Mucosa of rectum (tissue), 2 donors: ENCODE data around the gene SCMH1.

Experiments used
- H3K27ac ChIP-seq, 2 donors: one replicate each; pipeline ENCODE4 v1.7.0; 2013; ENCODE audit warnings: inconsistent platforms in 2 of 2, low read depth in 2 of 2, low read length in 2 of 2
- H3K27me3 ChIP-seq, 2 donors: one replicate each; pipeline ENCODE4 v1.7.0; 2013; ENCODE audit warnings: low read length in 2 of 2; ENCODE audit not compliant: control insufficient read depth in 2 of 2, insufficient read depth in 2 of 2
- H3K36me3 ChIP-seq, 2 donors: one replicate each; pipeline ENCODE4 v1.7.0; 2013; ENCODE audit warnings: low read length in 2 of 2; ENCODE audit not compliant: control insufficient read depth in 2 of 2, insufficient read depth in 2 of 2
- H3K4me1 ChIP-seq, 2 donors: one replicate each; pipeline ENCODE4 v1.7.0; 2013; ENCODE audit warnings: low read length in 2 of 2, mild to moderate bottlenecking in 1 of 2; ENCODE audit not compliant: control insufficient read depth in 2 of 2, insufficient read depth in 2 of 2
- H3K4me3 ChIP-seq, 2 donors: one replicate each; pipeline ENCODE4 v1.7.0; 2013; ENCODE audit warnings: low read length in 2 of 2
- H3K9ac ChIP-seq, 2 donors: one replicate each; pipeline ENCODE4 v1.7.0; 2013; ENCODE audit warnings: low read length in 2 of 2, low read depth in 1 of 2, mild to moderate bottlenecking in 1 of 2
- H3K9me3 ChIP-seq, 2 donors: one replicate each; pipeline ENCODE4 v1.7.0; 2013; ENCODE audit warnings: low read length in 2 of 2; ENCODE audit not compliant: control insufficient read depth in 2 of 2
- donor health status: healthy.
- donor health status: Normal muscosa, but diverticular disease.

Gene SCMH1

GRCh38 chr1:41003127-41003639 is 238.9 kb downstream of the SCMH1 start:
- no peak overlapping the region for H3K9ac ChIP-seq
- peak overlapping the region in 1 of 2 donors; percentile 10 for H3K27ac ChIP-seq
- H3K27me3 ChIP-seq: no peaks in the 10 kb centered on the region
- H3K4me3 ChIP-seq: no peak overlapping the region
- no peaks in the 10 kb centered on the region for H3K9me3 ChIP-seq
- H3K4me1 ChIP-seq: peaks cover 6 to 9% of the 10 kb centered on the region in 2 donors
- H3K36me3 ChIP-seq: peaks cover 23 to 30% of the 10 kb centered on the region in 2 donors

- Histone ChIP-seq H3K9ac (no peak overlapping the region), H3K4me3 (no peak overlapping the region), H3K4me1 (peaks cover 6% of the 10 kb centered on the region in 2 donors), H3K27ac (no peak overlapping the region), H3K9me3 (no peaks in the 10 kb centered on the region), H3K36me3 (peaks cover 28 to 34% of the 10 kb centered on the region in 2 donors), H3K27me3 (no peaks in the 10 kb centered on the region)
Observed at GRCh38 chr1:40998668-40999067, 243.4 kb downstream of the SCMH1 start.

DNA sequence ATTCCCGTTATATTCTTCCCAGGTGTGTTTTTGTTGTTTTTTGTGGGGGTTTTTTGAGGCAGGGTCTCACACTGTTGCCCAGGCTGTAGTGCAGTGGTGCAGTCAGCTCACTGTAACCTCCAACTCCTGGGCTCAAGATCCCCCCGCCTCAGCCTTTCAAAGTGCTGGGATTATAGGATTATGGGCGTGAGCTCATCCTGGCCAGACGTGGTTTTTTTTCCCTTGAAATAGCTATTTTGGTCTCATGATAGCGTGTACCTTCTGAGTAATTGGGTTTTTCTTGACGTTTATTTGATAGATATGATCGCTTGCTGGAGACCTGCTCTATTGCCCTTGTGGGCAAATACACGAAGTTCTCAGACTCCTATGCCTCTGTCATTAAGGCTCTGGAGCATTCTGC is 245.0 kb downstream of the SCMH1 start:
- Histone ChIP-seq H3K4me1 (no peaks in the 10 kb centered on the region), H3K9me3 (no peaks in the 10 kb centered on the region), H3K9ac (no peak overlapping the region), H3K27ac (no peak overlapping the region), H3K4me3 (no peak overlapping the region), H3K36me3 (peaks cover 29 to 38% of the 10 kb centered on the region in 2 donors), H3K27me3 (no peaks in the 10 kb centered on the region)

- no peaks in the 10 kb centered on the region for H3K9me3 ChIP-seq
- H3K27ac ChIP-seq: no peak overlapping the region
- no peak overlapping the region for H3K9ac ChIP-seq
- H3K4me1 ChIP-seq: no peaks in the 10 kb centered on the region
- H3K36me3 ChIP-seq: peaks cover 37 to 40% of the 10 kb centered on the region in 2 donors
- no peaks in the 10 kb centered on the region for H3K27me3 ChIP-seq
- H3K4me3 ChIP-seq: no peak overlapping the region
Observed at GRCh38 chr1:40989066-40989465, 253.0 kb downstream of the SCMH1 start.

- Histone ChIP-seq H3K9me3 (no peaks in the 10 kb centered on the region), H3K36me3 (peaks cover 37 to 40% of the 10 kb centered on the region in 2 donors), H3K4me3 (no peak overlapping the region), H3K9ac (no peak overlapping the region), H3K4me1 (no peaks in the 10 kb centered on the region), H3K27me3 (no peaks in the 10 kb centered on the region), H3K27ac (no peak overlapping the region)
Observed at GRCh38 chr1:40988280-40988679, 253.8 kb downstream of the SCMH1 start.

DNA sequence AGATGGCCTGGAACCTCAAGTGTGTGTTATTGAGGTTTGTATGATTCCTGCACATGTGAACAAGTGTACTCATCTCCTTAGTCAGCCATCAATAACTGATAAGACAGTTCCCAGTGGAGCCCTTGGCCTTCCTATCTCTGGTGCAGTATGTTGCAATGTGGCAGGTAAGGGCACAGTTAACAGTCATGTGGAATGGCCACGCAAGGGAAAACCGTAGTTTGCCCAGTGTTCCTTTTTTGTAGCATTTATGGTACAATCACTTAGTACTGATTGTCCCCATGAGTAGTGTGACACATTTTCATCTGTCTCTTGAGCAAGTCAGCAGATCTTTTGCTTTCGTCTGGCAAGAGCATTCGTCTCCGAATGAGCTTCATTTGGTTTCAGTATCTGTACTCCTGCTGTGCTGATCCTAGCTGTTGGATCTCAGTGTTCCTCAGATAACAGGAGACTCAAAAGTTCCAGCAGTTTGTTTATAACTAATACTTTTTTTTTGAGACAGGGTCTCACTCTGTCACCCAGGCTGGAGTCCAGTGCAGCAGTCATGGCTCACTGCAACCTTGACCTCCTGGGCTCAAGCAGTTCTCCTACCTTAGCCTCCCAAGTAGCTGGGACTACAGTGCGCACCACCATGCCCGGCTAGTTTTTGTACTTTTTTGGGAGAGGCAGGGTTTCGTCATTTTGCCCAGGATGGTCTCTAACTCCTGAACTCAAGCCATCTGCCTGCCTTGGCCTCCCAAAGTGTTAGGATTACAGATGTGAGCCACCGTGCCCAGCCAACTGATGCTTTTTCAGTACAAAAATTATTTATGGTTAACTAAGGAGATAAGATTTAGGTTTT is 254.4 kb downstream of the SCMH1 start:
- no peaks in the 10 kb centered on the region for H3K4me1 ChIP-seq
- H3K27me3 ChIP-seq: no peaks in the 10 kb centered on the region
- H3K4me3 ChIP-seq: no peak overlapping the region
- peaks cover 37 to 40% of the 10 kb centered on the region in 2 donors for H3K36me3 ChIP-seq
- no peak overlapping the region for H3K27ac ChIP-seq
- no peak overlapping the region for H3K9ac ChIP-seq
- no peaks in the 10 kb centered on the region for H3K9me3 ChIP-seq

DNA sequence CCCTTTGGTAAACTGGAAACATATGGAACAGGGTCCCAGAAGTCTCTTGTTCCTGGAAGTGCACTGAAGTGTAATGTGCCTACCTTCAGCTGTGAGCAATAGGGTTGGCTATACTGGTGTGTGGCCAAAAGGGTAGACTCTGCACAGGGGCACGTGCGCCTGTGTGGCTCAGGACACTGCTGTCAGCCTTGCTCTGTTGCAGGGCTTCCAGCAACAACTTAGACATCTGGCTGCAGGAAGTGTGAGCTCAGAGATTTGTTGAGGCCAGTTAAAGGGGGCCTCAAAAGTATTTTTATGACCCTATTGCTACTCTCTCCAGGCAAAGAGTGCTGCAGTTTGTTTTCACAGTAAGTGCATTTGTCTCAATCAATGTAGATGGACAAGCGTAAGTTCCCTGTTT is 255.2 kb downstream of the SCMH1 start:
- Histone ChIP-seq H3K4me1 (no peaks in the 10 kb centered on the region), H3K4me3 (no peak overlapping the region), H3K9me3 (no peaks in the 10 kb centered on the region), H3K36me3 (peaks cover 35% of the 10 kb centered on the region in 2 donors), H3K9ac (no peak overlapping the region), H3K27me3 (no peaks in the 10 kb centered on the region), H3K27ac (no peak overlapping the region)

- H3K27ac ChIP-seq: no peak overlapping the region
- H3K27me3 ChIP-seq: no peaks in the 10 kb centered on the region
- no peaks in the 10 kb centered on the region for H3K9me3 ChIP-seq
- no peak overlapping the region for H3K4me3 ChIP-seq
- peaks cover 30 to 32% of the 10 kb centered on the region in 2 donors for H3K36me3 ChIP-seq
- no peaks in the 10 kb centered on the region for H3K4me1 ChIP-seq
- H3K9ac ChIP-seq: no peak overlapping the region
Observed at GRCh38 chr1:40986328-40986783, 255.8 kb downstream of the SCMH1 start.

DNA sequence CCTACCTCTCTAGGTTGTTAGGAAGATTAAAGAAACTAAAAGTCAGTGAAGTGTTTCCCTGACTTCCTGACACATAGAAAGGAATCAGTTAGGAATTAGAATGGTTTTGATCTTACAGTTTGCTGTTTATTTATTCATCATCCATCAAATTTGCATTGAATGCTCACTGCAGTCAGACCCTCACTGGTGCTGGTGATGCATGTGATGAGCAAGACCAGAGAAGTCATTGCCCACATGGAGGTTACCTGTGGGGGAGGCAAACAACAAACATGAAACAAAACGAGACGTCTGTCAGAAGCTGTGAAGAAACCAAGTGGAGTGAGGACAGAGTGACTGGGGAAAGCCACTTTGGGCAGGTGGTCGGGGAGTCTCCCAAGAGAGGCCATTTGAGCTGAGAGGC is 256.2 kb downstream of the SCMH1 start:
- Histone ChIP-seq H3K27me3 (no peaks in the 10 kb centered on the region), H3K36me3 (peaks cover 27 to 32% of the 10 kb centered on the region in 2 donors), H3K4me1 (peaks cover under 1 to 2% of the 10 kb centered on the region in 2 donors), H3K4me3 (no peak overlapping the region), H3K27ac (no peak overlapping the region), H3K9me3 (no peaks in the 10 kb centered on the region), H3K9ac (no peak overlapping the region)

DNA sequence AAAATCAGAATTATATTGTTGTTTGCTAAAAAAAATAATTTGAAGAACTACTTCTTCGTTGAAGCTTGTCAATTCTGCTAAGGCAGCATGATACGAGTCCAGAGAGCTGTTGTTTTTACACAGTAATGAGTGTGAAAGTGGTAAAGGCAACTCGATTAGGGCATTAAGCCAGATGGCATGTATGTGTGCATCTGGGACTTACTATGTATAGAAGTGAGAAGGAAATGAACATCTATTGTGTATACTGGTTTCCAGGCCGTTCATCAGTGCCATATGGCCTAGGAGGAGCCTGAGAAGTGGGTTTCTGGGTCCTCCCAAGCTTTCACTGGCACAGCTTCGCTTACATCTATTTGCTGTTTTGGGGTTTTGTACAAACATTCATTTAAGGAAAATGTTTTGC is 256.9 kb downstream of the SCMH1 start:
- no peaks in the 10 kb centered on the region for H3K27me3 ChIP-seq
- peaks cover 27 to 32% of the 10 kb centered on the region in 2 donors for H3K36me3 ChIP-seq
- H3K27ac ChIP-seq: no peak overlapping the region
- H3K4me3 ChIP-seq: no peak overlapping the region
- peaks cover 7 to 8% of the 10 kb centered on the region in 2 donors for H3K4me1 ChIP-seq
- H3K9ac ChIP-seq: no peak overlapping the region
- H3K9me3 ChIP-seq: no peaks in the 10 kb centered on the region
